Measurements from ENCODE around the gene C12orf76. TPM values are rescaled to one million over a fixed set of nuclear protein-coding genes. Genes with fewer than 3 reads are reported as not detected.
A peak's percentile ranks its signal among the peaks of the same experiment; 100 is the strongest.
"Not testable (repeated sequence)": the region's sequence is repeated elsewhere in the genome, so short reads cannot be mapped to it uniquely, and the experiment has no call there.

C12orf76 gene
- total RNA-seq, 1 experiment from 2014 or later = 14.9 TPM

GRCh38 chr12:110020956-110021355 is 27.4 kb downstream of the C12orf76 start:
- Histone ChIP-seq H3K36me3 (replicated peaks; ENCODE audit: control insufficient read depth, insufficient read depth, low read length) (no peaks in the 10 kb centered on the region), H3K27me3 (ENCODE audit: control insufficient read depth, insufficient read depth, low read length) (no peaks in the 10 kb centered on the region), H3K4me3 (ENCODE audit: insufficient read depth, low read depth, low read length) (no peak overlapping the region)
- no peak for DNase-seq

GRCh38 chr12:110015132-110015531 is 33.2 kb downstream of the C12orf76 start:
- no peaks in the 10 kb centered on the region for H3K36me3 ChIP-seq (replicated peaks; ENCODE audit: control insufficient read depth, insufficient read depth, low read length)

GRCh38 chr12:110012659-110013058 is 35.7 kb downstream of the C12orf76 start:
- DNase-seq = no peak
- Histone ChIP-seq H3K27me3 (ENCODE audit: control insufficient read depth, insufficient read depth, low read length) (no peaks in the 10 kb centered on the region), H3K36me3 (replicated peaks; ENCODE audit: control insufficient read depth, insufficient read depth, low read length) (no peaks in the 10 kb centered on the region), H3K4me3 (ENCODE audit: insufficient read depth, low read depth, low read length) (no peak overlapping the region)

More at GRCh38 chr12:110015132-110015531, 33.2 kb downstream of the C12orf76 start:
- H3K4me3 ChIP-seq (ENCODE audit: insufficient read depth, low read depth, low read length) = no peak overlapping the region
- no peak for DNase-seq
- no peaks in the 10 kb centered on the region for H3K27me3 ChIP-seq (ENCODE audit: control insufficient read depth, insufficient read depth, low read length)

- Histone ChIP-seq H3K27me3 (ENCODE audit: control insufficient read depth, insufficient read depth, low read length) (no peaks in the 10 kb centered on the region), H3K36me3 (replicated peaks; ENCODE audit: control insufficient read depth, insufficient read depth, low read length) (no peaks in the 10 kb centered on the region), H3K4me3 (ENCODE audit: insufficient read depth, low read depth, low read length) (no peak overlapping the region)
- DNase-seq = no peak
These were observed 36.2 kb downstream of the C12orf76 start for GRCh38 chr12:110012137-110012536.

- no peak for DNase-seq
- Histone ChIP-seq H3K4me3 (ENCODE audit: insufficient read depth, low read depth, low read length) (no peak overlapping the region), H3K27me3 (ENCODE audit: control insufficient read depth, insufficient read depth, low read length) (no peaks in the 10 kb centered on the region), H3K36me3 (replicated peaks; ENCODE audit: control insufficient read depth, insufficient read depth, low read length) (no peaks in the 10 kb centered on the region)
These were observed 37.2 kb downstream of the C12orf76 start for GRCh38 chr12:110010853-110011723.

GRCh38 chr12:110008681-110009398 is 39.5 kb downstream of the C12orf76 start:
- not testable (repeated sequence) for H3K4me3 ChIP-seq (ENCODE audit: insufficient read depth, low read depth, low read length); DNase-seq; H3K27me3 ChIP-seq (ENCODE audit: control insufficient read depth, insufficient read depth, low read length); H3K36me3 ChIP-seq (replicated peaks; ENCODE audit: control insufficient read depth, insufficient read depth, low read length)

GRCh38 chr12:110007881-110008280 is 40.4 kb downstream of the C12orf76 start:
- Histone ChIP-seq H3K36me3 (replicated peaks; ENCODE audit: control insufficient read depth, insufficient read depth, low read length) (no peaks in the 10 kb centered on the region), H3K4me3 (ENCODE audit: insufficient read depth, low read depth, low read length) (no peak overlapping the region), H3K27me3 (ENCODE audit: control insufficient read depth, insufficient read depth, low read length) (no peaks in the 10 kb centered on the region)
- DNase-seq = no peak

GRCh38 chr12:110006115-110006514 is 42.2 kb downstream of the C12orf76 start:
- Histone ChIP-seq H3K27me3 (ENCODE audit: control insufficient read depth, insufficient read depth, low read length) (no peaks in the 10 kb centered on the region), H3K4me3 (ENCODE audit: insufficient read depth, low read depth, low read length) (no peak overlapping the region), H3K36me3 (replicated peaks; ENCODE audit: control insufficient read depth, insufficient read depth, low read length) (no peaks in the 10 kb centered on the region)
- DNase-seq = no peak

GRCh38 chr12:110005319-110005973 is 42.9 kb downstream of the C12orf76 start:
- Histone ChIP-seq H3K27me3 (ENCODE audit: control insufficient read depth, insufficient read depth, low read length) (peaks cover under 1% of the 10 kb centered on the region), H3K36me3 (replicated peaks; ENCODE audit: control insufficient read depth, insufficient read depth, low read length) (no peaks in the 10 kb centered on the region), H3K4me3 (ENCODE audit: insufficient read depth, low read depth, low read length) (no peak overlapping the region)
- no peak for DNase-seq

- DNase-seq = no peak
- Histone ChIP-seq H3K27me3 (ENCODE audit: control insufficient read depth, insufficient read depth, low read length) (peaks cover 9% of the 10 kb centered on the region), H3K36me3 (replicated peaks; ENCODE audit: control insufficient read depth, insufficient read depth, low read length) (no peaks in the 10 kb centered on the region), H3K4me3 (ENCODE audit: insufficient read depth, low read depth, low read length) (no peak overlapping the region)
These were observed 43.7 kb downstream of the C12orf76 start for GRCh38 chr12:110004598-110004997.

GRCh38 chr12:110002676-110003515 is 45.4 kb downstream of the C12orf76 start:
- Histone ChIP-seq H3K36me3 (replicated peaks; ENCODE audit: control insufficient read depth, insufficient read depth, low read length) (no peaks in the 10 kb centered on the region), H3K4me3 (ENCODE audit: insufficient read depth, low read depth, low read length) (no peak overlapping the region), H3K27me3 (ENCODE audit: control insufficient read depth, insufficient read depth, low read length) (peaks cover 9% of the 10 kb centered on the region)
- DNase-seq = no peak

GRCh38 chr12:110001596-110001995 is 46.7 kb downstream of the C12orf76 start:
- no peak overlapping the region for H3K4me3 ChIP-seq (ENCODE audit: insufficient read depth, low read depth, low read length)

GRCh38 chr12:109999983-110000505 is 48.3 kb downstream of the C12orf76 start:
- Histone ChIP-seq H3K4me3 (ENCODE audit: insufficient read depth, low read depth, low read length) (peak overlapping the region; percentile 73), H3K36me3 (replicated peaks; ENCODE audit: control insufficient read depth, insufficient read depth, low read length) (no peaks in the 10 kb centered on the region), H3K27me3 (ENCODE audit: control insufficient read depth, insufficient read depth, low read length) (peaks cover 9% of the 10 kb centered on the region)
- DNase-seq = no peak

More at GRCh38 chr12:110001596-110001995, 46.7 kb downstream of the C12orf76 start:
- H3K36me3 ChIP-seq (replicated peaks; ENCODE audit: control insufficient read depth, insufficient read depth, low read length) = no peaks in the 10 kb centered on the region
- peaks cover 9% of the 10 kb centered on the region for H3K27me3 ChIP-seq (ENCODE audit: control insufficient read depth, insufficient read depth, low read length)
- DNase-seq = no peak

GRCh38 chr12:109999649-109999971 is 48.7 kb downstream of the C12orf76 start:
- H3K36me3 ChIP-seq (replicated peaks; ENCODE audit: control insufficient read depth, insufficient read depth, low read length) = no peaks in the 10 kb centered on the region
- peak overlapping the region; percentile 73 for H3K4me3 ChIP-seq (ENCODE audit: insufficient read depth, low read depth, low read length)
- no peak for DNase-seq
- peaks cover 9% of the 10 kb centered on the region for H3K27me3 ChIP-seq (ENCODE audit: control insufficient read depth, insufficient read depth, low read length)
